ENCODE measurements around the gene MGME1. TPM values are rescaled to one million over a fixed set of nuclear protein-coding genes. Genes with fewer than 3 reads are reported as not detected.

Gene MGME1
- total RNA-seq, 1 experiment from 2014 or later, result 15.1 TPM

DNA sequence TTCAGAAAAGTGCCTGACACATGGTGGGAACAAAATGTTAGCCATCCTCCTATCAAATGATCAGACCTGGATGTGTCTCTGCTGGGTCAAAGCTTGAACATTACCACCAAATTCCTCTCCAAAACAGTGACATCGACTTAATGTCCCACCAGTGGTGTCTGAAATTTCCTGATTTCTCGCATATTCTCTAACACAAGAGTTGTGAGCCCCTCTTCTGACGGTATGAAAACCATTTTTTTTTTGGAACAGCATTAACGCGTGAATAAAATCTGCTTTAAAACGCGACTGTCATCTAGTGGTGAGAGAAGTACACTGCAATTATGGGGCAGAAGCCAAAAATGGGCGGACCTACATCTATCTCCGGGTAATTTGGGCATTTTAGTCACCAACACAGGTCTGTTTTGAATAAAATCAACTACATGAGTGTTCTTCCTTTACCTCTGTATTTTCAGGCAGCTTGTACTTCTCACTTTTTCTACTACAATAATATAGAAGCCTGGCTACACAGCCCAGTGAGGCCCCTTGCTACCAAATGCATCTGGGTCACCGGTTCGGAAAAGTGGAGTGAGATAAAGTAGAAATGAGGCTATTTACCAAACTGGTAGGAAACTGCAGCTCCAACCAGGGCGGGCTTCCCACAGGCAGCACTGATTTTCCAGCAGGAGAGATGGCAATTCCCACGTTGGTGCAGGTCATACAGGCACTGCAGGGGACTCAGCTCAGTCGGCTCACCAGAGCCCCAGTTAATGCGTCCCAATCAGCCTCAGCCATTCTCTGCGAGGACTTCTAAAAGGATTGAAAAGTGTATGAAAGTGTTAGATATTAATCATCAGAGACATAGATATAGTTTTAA lies 27.4 kb downstream of the MGME1 start:
- H3F3A ChIP-seq (ENCODE audit: low read length, unreplicated experiment), result no peaks in the 10 kb centered on the region
- 0 out of 2 replicates have a peak overlapping the region, but pooled peaks have one; percentile 11 for H3K4me2 ChIP-seq (ENCODE audit: low read length)
- DNase-seq (peak; percentile 88), ATAC-seq (peak; percentile 29)
- no TSS peak for BruUV-seq (replicated peaks)
- no peaks in the 10 kb centered on the region for H3K36me3 ChIP-seq (ENCODE audit: low read depth, low read length)
- no peaks in the 10 kb centered on the region for H3K27me3 ChIP-seq (ENCODE audit: low read length)
- H3K9ac ChIP-seq (ENCODE audit: low read length), result no peak overlapping the region
- intact Hi-C loops (cut with micrococcal nuclease), result loop anchor here (1.0 to 10.0 kb wide), 6 partner anchors 38 to 491 kb away; partner anchors contain the start of gene BFSP1
- no peaks in the 10 kb centered on the region for H3K9me3 ChIP-seq (ENCODE audit: low read length)
- peak overlapping the region; percentile 50; the same call in 1 of the 2 replicates for H2AFZ ChIP-seq (ENCODE audit: low read length)
- POLR2A ChIA-PET (ENCODE audit: unreplicated experiment), result no interaction called here
- no peaks in the 10 kb centered on the region for H3K79me2 ChIP-seq (ENCODE audit: low read length)
- H3K27ac ChIP-seq (ENCODE audit: low read length), result no peak overlapping the region
- no peak overlapping the region for H3K4me3 ChIP-seq (ENCODE audit: low read length)
- CTCF ChIA-PET, result interaction anchor here (0.5 kb wide), 1 partner anchor 13 kb away, joined by 9 read pairs; no protein-coding TSS in a partner anchor
- H3K4me1 ChIP-seq (ENCODE audit: insufficient read depth, low read length), result peaks cover 29% of the 10 kb centered on the region
- H4K20me1 ChIP-seq (ENCODE audit: low read length), result 0 out of 2 replicates have a peak, but pooled peaks cover 4% of the 10 kb centered on the region
- H3K9me2 ChIP-seq (replicated peaks; ENCODE audit: low read length), result no peaks in the 10 kb centered on the region
- TF ChIP-seq CTCF (conservative IDR thresholded peaks at IDR 0.05; ENCODE audit: low read depth, low read length) (peak; percentile 98), EZH2 (IDR thresholded peaks at IDR 0.05; ENCODE audit: low read length, unreplicated experiment) (no peak)

GRCh38 chr20:17998446-17998845 lies 29.6 kb downstream of the MGME1 start:
- ATAC-seq, result no peak
- H3K9me3 ChIP-seq (ENCODE audit: low read length), result no peaks in the 10 kb centered on the region
- ChIA-PET CTCF (interaction anchor here (0.7 kb wide), 1 partner anchor 40 kb away, joined by 3 read pairs; no protein-coding TSS in a partner anchor), POLR2A (ENCODE audit: unreplicated experiment) (interaction anchor here (0.6 kb wide), 1 partner anchor 323 kb away, joined by 3 read pairs; no protein-coding TSS in a partner anchor)
- peaks cover 20% of the 10 kb centered on the region for H3K4me1 ChIP-seq (ENCODE audit: insufficient read depth, low read length)
- no peak for DNase-seq
- no peaks in the 10 kb centered on the region for H3K27me3 ChIP-seq (ENCODE audit: low read length)
- H2AFZ ChIP-seq (ENCODE audit: low read length), result no peak overlapping the region
- no peak overlapping the region for H3K27ac ChIP-seq (ENCODE audit: low read length)
- no peaks in the 10 kb centered on the region for H3F3A ChIP-seq (ENCODE audit: low read length, unreplicated experiment)
- intact Hi-C loops (cut with micrococcal nuclease), result loop anchor here (5.0 to 10.0 kb wide), 3 partner anchors 101 to 464 kb away; partner anchors contain the start of gene BFSP1
- TF ChIP-seq EZH2phosphoT487 (IDR thresholded peaks at IDR 0.05; ENCODE audit: borderline replicate concordance, low read length) (no peak), EZH2 (IDR thresholded peaks at IDR 0.05; ENCODE audit: low read length, unreplicated experiment) (no peak), CTCF (conservative IDR thresholded peaks at IDR 0.05; ENCODE audit: low read depth, low read length) (no peak)
- H4K20me1 ChIP-seq (ENCODE audit: low read length), result no peaks in the 10 kb centered on the region
- no peaks in the 10 kb centered on the region for H3K9me2 ChIP-seq (replicated peaks; ENCODE audit: low read length)
- no peak overlapping the region for H3K4me2 ChIP-seq (ENCODE audit: low read length)
- no TSS peak for BruUV-seq (replicated peaks)
- no peak overlapping the region for H3K9ac ChIP-seq (ENCODE audit: low read length)
- H3K36me3 ChIP-seq (ENCODE audit: low read depth, low read length), result no peaks in the 10 kb centered on the region
- no peaks in the 10 kb centered on the region for H3K79me2 ChIP-seq (ENCODE audit: low read length)
- no peak overlapping the region for H3K4me3 ChIP-seq (ENCODE audit: low read length)

- no peaks in the 10 kb centered on the region for H3K9me3 ChIP-seq (ENCODE audit: low read length)
- H3K4me3 ChIP-seq (ENCODE audit: low read length), result no peak overlapping the region
- ATAC-seq (no peak), DNase-seq (no peak)
- H3K36me3 ChIP-seq (ENCODE audit: low read depth, low read length), result no peaks in the 10 kb centered on the region
- no peak for TF ChIP-seq EZH2phosphoT487 (IDR thresholded peaks at IDR 0.05; ENCODE audit: borderline replicate concordance, low read length)
- no peaks in the 10 kb centered on the region for H3K27me3 ChIP-seq (ENCODE audit: low read length)
- H3K4me2 ChIP-seq (ENCODE audit: low read length), result no peak overlapping the region
- ChIA-PET POLR2A (ENCODE audit: unreplicated experiment) (no interaction called here), CTCF (no interaction called here)
- H3K9me2 ChIP-seq (replicated peaks; ENCODE audit: low read length), result no peaks in the 10 kb centered on the region
- no peaks in the 10 kb centered on the region for H3F3A ChIP-seq (ENCODE audit: low read length, unreplicated experiment)
- H4K20me1 ChIP-seq (ENCODE audit: low read length), result no peaks in the 10 kb centered on the region
- no peak overlapping the region for H2AFZ ChIP-seq (ENCODE audit: low read length)
- no peaks in the 10 kb centered on the region for H3K79me2 ChIP-seq (ENCODE audit: low read length)
- no TSS peak for BruUV-seq (replicated peaks)
- peaks cover 17% of the 10 kb centered on the region for H3K4me1 ChIP-seq (ENCODE audit: insufficient read depth, low read length)
- intact Hi-C loops (cut with micrococcal nuclease), result loop anchor here (5.0 to 10.0 kb wide), 3 partner anchors 102 to 465 kb away; partner anchors contain the start of gene BFSP1
- H3K27ac ChIP-seq (ENCODE audit: low read length), result no peak overlapping the region
- no peak overlapping the region for H3K9ac ChIP-seq (ENCODE audit: low read length)
Measured at GRCh38 chr20:17999566-17999965, 30.7 kb downstream of the MGME1 start.
